Bone marrow (tissue), 2 donors: ENCODE measurements around the gene PIP5K1B.

Experiments
- DNase-seq, 2 donors: peaks; one replicate each; lab custom pipeline; 2025; lab: John Stamatoyannopoulos, UW

Gene PIP5K1B

DNA sequence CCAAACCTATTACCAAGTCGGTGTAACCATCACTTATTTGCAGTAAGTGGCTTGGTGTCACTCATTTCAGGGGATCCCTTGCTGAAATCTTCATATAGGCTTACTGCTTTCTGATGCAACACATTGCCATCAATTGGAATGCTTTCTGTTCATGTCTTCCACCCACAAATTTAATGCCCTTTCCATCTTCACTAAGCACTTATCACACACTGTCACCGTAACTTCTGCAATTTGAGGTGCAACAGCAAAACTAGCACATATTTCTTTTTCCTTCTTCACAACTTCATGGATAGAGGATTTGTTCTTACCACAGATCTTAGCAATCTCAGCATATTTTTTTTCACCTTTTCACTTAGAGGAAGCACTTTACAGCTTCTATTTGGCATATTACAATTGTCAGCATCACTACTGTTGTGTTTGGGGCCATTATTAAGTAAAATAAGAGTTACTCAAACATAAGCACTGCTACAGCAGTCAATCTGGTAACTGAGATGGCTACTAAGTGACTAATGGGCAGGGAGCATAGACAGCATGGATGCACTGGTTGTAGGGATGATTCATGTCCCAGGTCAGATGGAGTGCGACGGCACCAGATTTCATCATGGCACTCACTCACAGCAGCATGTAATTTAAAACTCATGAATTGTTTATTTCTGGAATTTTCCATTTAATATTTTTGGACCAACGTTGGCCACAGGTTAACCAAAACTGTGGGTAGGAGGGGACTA is 70.1 kb downstream of the PIP5K1B start:
- no peak for DNase-seq

DNA sequence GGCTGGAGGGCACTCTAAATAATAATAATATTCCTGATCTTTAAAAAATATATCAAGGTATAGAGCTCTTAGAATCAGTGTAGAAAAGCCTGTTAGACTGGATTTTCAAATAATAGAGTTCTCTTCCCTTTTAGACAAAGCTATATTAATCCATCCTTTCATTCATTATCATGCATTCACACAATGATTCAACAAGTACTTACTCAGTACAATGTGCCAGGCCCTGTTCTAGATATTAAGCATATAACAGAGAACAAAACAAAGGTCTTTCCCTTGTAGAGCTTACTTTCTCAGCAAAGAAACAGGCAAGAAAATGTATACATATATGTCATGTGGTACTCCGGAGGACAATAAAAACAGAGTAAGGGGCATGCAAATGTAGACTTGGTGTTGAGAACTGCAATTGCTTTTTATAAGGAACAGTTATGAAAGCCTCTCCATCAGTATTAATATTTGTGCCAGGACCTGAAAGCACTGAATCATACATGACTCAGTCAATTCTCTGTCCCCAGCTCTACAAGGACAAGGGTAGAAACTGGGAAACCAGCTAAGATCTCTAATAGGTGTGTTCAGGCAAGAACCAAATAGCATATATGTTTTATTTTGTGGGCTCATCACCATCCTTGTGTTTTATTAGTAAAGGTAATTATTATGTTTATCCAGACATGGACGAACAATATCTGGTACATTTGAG is 72.2 kb downstream of the PIP5K1B start:
- no peak for DNase-seq

DNA sequence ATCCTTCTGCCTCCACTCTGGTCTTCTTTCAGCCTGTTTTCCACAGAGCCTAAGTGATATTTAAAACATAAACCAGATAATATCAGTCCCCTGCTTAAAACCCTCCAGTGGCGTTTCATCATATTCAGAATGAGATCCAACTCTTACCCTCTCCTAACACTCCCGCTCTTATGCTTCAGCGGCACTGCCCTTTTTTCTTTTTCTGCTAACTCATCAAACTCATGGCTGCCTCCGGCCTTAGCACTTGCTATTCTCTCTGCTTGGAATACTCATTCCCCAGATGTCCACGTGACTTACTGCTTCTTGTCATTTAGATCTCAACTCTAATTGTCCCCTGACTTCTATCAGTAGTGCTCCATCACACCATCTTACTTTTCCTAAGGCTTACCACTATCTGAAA is 73.6 kb downstream of the PIP5K1B start:
- no peak for DNase-seq

DNA sequence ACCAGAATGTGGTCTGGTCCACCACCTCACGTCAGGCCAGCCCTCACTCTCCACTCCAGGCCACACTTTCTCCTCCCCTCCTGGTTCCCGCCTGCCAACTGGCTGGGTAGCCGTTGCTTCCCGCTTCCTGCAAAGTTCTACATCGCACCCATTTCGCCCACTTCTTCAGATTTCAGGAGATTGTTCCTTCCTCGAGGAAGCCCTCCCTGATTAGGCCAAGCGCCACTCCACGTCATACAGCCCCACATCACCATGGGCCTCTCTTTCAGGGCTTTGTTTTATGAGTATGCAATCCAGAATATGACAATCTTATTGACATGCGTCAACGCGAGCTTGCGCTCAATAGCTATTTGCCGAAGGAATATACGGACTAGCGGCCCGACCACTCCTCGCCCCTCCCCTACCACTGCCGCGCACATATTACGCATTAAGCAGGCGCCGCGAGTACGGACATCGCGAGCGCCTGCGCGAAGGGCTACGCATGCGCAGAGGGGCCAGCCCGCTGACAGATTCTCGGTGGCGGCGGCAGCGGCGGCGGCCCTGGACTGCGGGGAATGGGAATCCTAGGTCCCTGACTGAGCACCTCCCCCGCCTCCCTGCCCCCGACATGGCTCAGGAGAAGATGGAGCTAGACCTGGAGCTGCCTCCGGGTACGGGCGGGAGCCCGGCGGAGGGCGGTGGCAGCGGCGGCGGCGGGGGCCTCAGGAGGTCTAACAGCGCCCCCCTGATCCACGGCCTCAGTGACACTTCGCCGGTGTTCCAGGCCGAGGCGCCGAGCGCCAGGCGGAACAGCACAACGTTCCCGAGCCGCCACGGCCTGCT is 74.7 kb downstream of the PIP5K1B start:
- DNase-seq, result peak; percentile 85 to 88

DNA sequence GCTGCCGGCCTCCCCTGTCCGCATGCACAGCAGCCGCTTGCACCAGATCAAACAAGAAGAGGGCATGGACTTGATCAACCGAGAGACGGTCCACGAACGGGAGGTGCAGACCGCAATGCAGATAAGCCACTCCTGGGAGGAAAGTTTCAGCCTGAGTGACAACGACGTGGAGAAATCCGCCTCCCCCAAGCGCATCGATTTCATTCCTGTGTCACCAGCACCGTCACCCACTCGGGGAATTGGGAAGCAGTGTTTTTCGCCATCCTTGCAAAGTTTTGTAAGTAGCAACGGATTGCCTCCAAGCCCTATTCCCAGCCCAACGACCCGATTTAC is 75.3 kb downstream of the PIP5K1B start:
- DNase-seq, result no peak

DNA sequence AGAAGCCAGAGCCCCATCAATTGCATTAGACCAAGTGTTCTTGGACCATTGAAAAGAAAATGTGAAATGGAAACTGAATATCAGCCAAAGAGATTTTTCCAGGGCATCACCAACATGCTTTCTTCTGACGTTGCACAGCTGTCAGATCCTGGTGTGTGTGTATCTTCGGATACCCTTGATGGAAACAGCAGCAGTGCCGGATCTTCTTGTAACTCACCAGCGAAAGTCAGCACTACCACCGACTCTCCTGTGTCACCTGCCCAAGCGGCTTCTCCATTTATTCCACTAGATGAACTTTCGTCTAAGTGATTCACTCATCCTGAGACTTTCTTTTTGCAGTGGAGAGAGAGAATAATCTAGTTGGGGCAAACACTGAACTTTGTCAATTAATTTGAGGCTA is 75.7 kb downstream of the PIP5K1B start:
- DNase-seq, result no peak

DNA sequence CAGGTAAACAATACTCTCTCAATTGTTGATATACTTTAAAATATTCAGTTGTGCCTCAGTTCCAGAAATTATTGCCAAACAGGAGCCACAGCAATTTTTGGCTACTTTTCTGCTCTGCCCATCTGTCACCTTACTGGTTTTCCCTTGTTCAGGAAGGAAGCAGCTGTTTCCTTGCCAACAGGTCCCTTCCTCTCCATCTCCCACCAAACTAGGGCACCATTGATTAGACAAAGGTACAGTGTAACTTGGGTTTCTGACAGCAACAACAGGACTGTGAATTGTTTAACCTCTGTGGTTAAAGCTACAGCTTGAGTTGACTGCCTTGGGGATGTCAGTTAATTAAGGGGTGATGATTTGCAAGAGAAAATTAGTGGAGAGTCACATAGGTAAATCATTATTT is 76.9 kb downstream of the PIP5K1B start:
- no peak for DNase-seq

DNA sequence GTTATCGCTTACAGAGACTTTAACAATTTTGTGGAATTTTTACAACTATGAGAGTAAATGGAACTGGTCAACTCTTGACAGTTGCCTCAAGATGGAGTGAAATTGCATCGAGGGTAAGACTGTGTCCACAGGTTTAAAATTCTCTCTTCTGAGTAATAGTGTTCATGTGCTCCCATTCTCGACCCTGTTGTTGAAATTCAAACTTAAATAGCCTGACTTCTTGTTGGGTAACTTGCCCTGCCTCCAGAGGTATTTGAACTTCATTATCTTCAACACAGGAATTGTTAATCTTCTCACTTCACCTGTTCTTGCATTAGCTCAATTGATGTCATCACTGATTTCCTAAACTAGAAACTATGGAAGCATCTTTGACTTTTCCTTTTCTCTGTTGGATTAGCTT is 77.5 kb downstream of the PIP5K1B start:
- DNase-seq, result no peak

DNA sequence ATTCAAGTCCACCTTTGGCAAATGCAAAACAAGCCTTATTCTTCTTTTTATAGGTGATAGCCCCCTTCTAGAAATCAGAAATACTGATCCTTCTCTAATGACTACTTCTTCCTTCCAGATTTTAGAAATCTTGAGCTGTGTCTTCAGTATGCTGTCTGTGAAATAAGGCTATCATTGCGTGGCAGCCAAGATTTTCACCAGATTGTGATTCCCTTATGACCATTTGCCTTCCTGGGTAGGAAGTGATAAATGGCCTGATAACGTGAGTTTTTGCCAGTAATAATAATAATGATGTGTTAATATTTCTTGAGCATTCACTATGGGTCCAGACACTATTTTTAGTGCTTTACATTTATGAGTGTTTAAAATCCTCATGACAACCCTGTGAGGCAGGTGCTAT is 80.9 kb downstream of the PIP5K1B start:
- DNase-seq, result no peak

DNA sequence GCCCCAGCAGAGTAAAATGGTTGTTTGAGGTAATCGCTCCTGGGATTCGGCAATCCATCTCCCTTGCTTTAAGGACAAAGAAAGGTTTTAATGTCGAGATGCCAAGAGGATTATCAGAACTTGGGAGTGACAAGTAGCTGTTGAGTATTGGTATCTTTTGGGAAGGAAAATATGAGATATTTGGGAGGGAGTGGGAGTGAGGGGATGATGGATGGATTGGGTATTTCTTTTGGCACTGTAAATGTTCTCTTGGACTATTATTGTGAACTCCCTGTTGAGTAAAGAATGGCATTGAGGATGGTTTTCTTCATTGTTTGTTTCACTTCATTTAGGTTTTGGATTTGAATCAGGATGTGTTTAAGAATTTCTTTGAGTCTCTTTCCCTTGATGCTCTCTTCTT is 86.1 kb downstream of the PIP5K1B start:
- DNase-seq, result no peak

DNA sequence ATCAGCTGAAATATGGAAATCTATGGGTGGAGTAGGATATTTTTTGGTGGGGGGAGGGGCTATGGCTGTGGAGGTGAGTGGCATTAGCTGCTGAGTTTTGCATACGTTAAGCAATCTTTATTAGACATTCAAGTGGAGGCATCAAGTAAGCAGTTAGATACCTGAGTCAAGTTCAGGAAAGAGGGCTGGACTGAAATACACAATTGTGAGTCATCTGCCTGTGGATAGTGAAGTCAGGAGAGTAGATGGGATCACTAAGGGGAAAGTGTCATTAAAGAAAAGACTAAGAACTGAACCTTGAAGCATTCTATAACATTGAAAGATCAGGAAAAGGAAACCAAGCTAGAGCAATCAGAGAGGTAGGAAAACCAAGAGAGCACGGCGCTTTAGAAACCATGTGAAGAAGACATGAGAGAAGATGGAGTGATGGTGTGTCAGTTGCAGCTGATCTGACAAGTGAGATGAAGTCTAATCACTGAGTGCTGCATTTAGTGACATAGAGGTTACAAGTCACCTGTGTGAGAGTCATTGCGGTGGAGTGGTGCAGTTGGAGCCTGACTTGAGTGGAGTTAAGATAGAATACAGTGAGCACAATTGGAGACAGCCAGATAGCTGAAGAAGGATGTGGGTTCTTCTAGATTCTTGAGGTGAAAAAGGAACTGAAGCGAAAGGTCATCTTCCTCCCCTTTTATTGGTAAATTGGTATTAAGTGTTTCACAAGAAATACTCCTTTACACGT is 88.7 kb downstream of the PIP5K1B start:
- DNase-seq, result peak in 1 of 2 donors; percentile 51

DNA sequence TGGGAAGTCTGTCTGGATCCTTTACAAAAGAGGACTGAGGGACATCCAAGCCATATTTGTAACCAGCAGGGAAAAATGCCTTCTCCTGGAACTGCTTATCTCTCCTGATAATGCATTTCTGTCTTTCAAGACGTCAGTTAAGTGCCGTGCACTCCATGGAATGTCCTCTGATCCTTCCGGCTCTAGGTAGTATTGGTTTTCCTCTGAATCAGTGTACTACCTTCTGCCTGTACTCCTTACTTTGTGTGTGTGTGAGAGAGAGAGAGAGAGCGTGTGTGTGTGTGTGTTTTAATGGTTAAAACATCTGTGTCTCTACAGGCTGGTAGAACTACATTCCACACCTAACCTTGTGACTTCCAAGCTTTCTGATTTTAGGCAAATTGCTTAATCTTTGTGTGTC is 89.9 kb downstream of the PIP5K1B start:
- no peak for DNase-seq

DNA sequence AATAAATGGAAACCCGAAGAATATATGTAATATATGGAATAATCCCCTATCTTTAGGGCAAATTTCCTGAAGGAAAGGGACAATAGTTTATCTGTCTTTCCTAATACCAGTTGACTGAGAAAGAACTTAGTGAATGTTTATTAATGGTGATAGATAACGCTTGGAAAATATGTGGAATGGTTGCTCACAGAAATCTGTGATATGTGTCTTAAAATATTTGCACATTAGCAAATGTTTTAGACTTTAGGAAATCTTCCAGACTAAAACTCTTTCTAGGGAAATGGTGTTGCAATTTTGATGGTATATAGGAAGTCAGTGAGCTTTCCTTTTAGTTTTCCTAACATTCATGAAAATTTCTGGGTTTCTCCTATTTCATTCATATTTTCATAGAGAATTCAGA is 90.4 kb downstream of the PIP5K1B start:
- no peak for DNase-seq

DNA sequence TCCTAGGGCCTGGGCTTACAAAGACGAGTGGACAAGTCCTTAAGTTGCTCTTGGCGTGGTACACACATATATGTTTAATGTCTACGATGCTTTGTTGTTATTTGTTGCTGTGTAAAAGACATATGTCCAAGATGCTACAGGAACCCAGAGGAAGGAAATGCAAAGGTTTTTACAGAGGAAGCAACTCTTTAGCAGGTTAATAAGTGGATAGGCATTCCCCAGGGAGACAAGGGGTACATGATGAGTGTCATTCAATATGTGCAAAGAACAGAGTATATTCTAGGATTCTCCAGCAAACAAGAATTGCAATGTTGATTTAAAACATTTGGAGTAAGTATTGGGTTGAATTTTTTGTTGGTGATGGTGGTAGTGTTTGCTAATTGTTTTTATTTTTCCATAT is 92.1 kb downstream of the PIP5K1B start:
- DNase-seq, result no peak

DNA sequence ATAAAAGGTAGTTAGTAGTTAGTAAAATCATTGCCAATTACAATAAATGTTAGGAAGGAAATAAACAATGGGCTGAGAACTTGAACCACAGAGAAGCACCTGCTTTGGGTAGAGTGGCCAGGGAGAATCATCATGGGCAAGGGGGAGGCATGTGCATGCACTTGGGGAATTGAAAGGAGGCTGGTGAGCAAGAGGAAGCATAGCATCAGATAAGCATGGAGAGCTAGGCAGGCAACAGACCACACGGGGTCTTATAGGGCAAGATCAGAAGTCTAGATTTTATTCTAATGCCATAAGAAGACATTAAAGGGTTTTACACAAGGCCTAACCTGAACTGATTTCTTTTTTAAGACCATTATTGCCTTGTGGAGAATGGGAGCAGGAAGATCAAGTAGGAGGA is 93.4 kb downstream of the PIP5K1B start:
- DNase-seq, result peak in 1 of 2 donors; percentile 39

DNA sequence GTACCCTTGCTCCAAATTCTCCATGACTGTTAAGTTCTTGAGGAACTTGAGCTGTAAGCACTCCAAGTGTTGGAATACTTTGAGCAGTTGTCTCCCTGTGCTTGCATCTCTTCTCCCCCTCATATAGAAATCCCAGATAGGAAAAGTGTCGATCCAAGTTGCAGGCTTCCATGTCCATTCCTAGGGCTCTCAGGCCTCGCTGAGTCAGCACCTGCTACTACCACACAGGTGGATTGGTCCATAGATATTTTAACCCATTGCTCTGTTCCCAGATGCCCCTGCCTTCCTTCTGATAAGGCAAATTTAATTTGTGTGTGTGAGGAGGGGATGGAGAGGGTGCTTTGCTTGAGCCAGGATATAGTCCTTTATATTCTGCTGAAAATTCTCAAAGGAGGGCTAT is 95.8 kb downstream of the PIP5K1B start:
- DNase-seq, result no peak

DNA sequence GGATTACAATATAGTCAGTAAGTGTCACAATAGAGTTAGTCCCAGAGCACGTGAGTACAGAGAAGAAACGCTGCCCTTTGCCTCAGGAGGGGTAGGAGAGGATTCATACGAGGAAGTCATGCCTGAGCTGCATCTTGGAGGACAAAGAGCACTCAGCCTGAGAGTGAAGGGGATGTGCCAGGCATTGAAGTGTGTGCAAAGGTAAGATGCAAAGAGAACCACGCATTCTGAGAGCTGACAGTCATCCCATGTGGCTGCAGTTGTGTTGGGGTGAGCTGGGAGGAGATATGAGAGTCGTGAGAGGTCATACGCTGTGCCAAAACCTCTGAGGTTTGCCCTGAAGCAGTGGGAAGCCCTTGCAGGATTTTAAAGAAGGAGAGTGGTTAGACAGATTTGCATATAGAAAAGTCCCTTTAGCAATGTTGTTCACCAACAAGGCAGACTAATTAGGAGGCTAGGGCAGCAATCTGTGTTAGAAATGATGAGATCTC is 97.5 kb downstream of the PIP5K1B start:
- DNase-seq, result no peak

DNA sequence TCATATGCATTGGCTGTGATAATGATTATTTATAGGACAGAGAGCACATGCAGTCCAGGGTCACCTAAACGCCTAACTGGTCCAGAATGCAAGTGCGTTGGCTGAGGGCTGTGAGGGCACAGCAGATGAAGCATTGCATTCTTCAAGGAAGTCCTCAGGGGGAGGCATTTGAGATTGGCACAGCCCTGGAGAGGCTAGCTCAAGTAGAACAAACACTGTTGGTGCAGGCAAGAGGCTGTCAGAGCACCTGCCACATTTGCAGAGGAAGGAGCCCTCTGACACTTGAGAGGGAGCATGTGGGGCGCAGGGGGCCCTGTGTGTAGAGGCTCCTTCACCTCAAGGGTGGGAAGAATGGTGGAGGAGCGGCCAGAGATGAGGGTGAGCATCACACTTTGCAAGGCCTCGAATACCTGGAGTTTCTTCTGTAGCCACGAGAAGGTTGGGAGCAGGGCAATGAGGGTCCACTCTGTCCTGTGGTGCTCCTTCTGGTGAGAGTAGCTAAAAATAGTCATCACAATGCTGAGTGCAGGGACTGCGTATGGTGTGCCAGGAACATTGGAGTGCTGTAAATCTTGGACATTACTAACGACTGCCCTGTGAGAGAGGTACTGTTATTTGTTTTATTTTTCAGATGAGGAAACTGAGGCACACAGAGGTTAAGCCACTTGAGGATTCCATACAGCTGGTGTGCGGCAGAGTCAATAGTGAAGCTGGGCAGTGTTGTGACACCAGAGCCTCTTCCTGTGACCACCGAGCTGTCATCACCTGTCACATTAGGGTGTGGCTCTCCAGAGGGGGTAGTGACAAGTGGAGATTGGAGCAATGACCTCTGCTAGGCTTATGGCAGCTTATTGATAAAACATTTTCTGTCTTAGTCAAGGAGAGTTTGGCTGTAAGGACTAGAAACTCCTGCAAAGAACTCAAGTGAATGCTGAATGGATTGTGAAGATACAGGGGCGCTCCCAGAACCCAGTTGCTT is 100.2 kb downstream of the PIP5K1B start:
- DNase-seq, result no peak

DNA sequence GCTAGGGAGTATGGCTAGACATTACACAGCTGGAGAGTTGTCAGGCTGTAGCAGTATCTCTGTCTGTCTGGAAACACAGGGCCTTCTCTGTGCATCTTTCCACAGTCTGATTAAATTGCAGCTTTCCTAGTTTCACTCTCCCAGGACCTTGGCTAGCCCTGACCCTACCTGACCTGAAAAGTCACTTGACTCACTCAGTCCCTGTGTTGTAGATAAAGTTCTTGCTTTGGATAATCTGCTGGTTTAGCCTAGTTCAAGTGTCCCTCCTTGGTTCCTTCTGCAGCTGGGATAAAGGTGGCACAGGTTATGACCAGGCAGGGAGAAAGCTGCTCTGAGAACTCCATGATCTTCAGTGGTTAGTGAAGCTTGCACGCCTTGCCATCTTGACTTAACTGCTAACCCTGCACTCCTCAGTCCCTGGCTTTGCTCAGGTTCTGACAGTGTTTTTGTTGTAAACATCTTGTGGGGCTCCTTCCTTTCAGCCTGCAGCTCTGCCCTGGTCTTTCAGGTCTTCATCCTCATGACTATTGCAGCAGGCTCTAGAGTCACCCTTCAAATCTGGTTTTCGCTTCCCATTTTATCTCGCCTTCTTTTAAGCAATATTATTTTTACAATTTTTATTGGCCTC is 101.0 kb downstream of the PIP5K1B start:
- DNase-seq, result no peak

DNA sequence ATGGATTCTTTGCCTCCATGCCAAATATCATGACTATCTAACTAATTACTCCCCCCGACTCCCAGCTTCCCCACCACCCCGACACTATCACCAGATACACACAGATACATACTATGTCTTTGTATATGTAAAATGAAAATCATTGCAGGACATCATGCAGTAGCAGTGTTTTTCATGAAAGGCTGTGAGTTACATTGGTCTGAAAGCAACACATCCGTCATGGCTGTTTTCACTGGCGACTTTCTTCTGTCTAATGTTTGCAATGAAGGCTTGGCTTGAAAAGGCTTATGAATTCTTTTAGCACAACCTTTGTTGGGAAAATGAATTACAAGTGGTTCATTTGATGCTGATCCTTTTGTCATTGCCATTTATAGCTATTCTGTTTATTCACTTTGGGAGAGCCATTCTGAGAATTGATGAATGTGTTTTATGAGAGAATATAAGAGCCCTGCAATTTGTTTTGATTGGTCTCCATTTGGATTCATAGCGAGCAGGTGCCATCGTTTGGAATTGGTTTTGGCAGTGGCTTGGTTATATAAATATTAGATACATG is 103.4 kb downstream of the PIP5K1B start:
- no peak for DNase-seq
